ENCODE data around the gene APOH. TPM values are rescaled to one million over a fixed set of nuclear protein-coding genes. Genes with fewer than 3 reads are reported as not detected.
A peak's percentile ranks its signal among the peaks of the same experiment; 100 is the strongest.

The APOH gene
- total RNA-seq, 1 donor from 2014 or later, result not detected

GRCh38 chr17:66272811-66273585 lies 43.8 kb upstream of the APOH start:
- Mint-ChIP-seq H3K27ac (ENCODE audit: unreplicated experiment) (peak overlapping the region; percentile 75), H3K4me3 (ENCODE audit: unreplicated experiment) (no peak overlapping the region), H3K27me3 (ENCODE audit: unreplicated experiment) (no peaks in the 10 kb centered on the region), H3K9me3 (ENCODE audit: unreplicated experiment) (peaks cover 6% of the 10 kb centered on the region), H3K4me1 (ENCODE audit: unreplicated experiment) (peaks cover 51% of the 10 kb centered on the region), H3K36me3 (ENCODE audit: unreplicated experiment) (no peaks in the 10 kb centered on the region)
- TF ChIP-seq CTCF (IDR thresholded peaks at IDR 0.05), result no peak
- no peak for DNase-seq (ENCODE audit: extremely low spot score, unreplicated experiment)

- H3K9me3 Mint-ChIP-seq (ENCODE audit: unreplicated experiment), result peaks cover 6% of the 10 kb centered on the region
- no peak for DNase-seq (ENCODE audit: extremely low spot score, unreplicated experiment)
- peaks cover 42% of the 10 kb centered on the region for H3K4me1 Mint-ChIP-seq (ENCODE audit: unreplicated experiment)
- H3K36me3 Mint-ChIP-seq (ENCODE audit: unreplicated experiment), result no peaks in the 10 kb centered on the region
- H3K4me3 Mint-ChIP-seq (ENCODE audit: unreplicated experiment), result no peak overlapping the region
- no peaks in the 10 kb centered on the region for H3K27me3 Mint-ChIP-seq (ENCODE audit: unreplicated experiment)
- no peak overlapping the region for H3K27ac Mint-ChIP-seq (ENCODE audit: unreplicated experiment)
- no peak for TF ChIP-seq CTCF (IDR thresholded peaks at IDR 0.05)
These were observed 42.3 kb upstream of the APOH start for GRCh38 chr17:66271512-66271911.

- H3K36me3 Mint-ChIP-seq (ENCODE audit: unreplicated experiment), result no peaks in the 10 kb centered on the region
- TF ChIP-seq CTCF (IDR thresholded peaks at IDR 0.05), result no peak
- peaks cover 30% of the 10 kb centered on the region for H3K4me1 Mint-ChIP-seq (ENCODE audit: unreplicated experiment)
- H3K4me3 Mint-ChIP-seq (ENCODE audit: unreplicated experiment), result no peak overlapping the region
- no peaks in the 10 kb centered on the region for H3K27me3 Mint-ChIP-seq (ENCODE audit: unreplicated experiment)
- DNase-seq (ENCODE audit: extremely low spot score, unreplicated experiment), result no peak
- H3K27ac Mint-ChIP-seq (ENCODE audit: unreplicated experiment), result no peak overlapping the region
- peaks cover 6% of the 10 kb centered on the region for H3K9me3 Mint-ChIP-seq (ENCODE audit: unreplicated experiment)
These were observed 40.9 kb upstream of the APOH start for GRCh38 chr17:66270106-66270505.

- Mint-ChIP-seq H3K9me3 (ENCODE audit: unreplicated experiment) (peaks cover 6% of the 10 kb centered on the region), H3K36me3 (ENCODE audit: unreplicated experiment) (no peaks in the 10 kb centered on the region), H3K27me3 (ENCODE audit: unreplicated experiment) (no peaks in the 10 kb centered on the region), H3K27ac (ENCODE audit: unreplicated experiment) (peak overlapping the region; percentile 54), H3K4me1 (ENCODE audit: unreplicated experiment) (peaks cover 23% of the 10 kb centered on the region), H3K4me3 (ENCODE audit: unreplicated experiment) (no peak overlapping the region)
- no peak for TF ChIP-seq CTCF (IDR thresholded peaks at IDR 0.05)
- no peak for DNase-seq (ENCODE audit: extremely low spot score, unreplicated experiment)
These were observed 39.2 kb upstream of the APOH start for GRCh38 chr17:66268247-66268927.

- Mint-ChIP-seq H3K4me1 (ENCODE audit: unreplicated experiment) (peaks cover 10% of the 10 kb centered on the region), H3K4me3 (ENCODE audit: unreplicated experiment) (no peak overlapping the region), H3K27ac (ENCODE audit: unreplicated experiment) (no peak overlapping the region), H3K36me3 (ENCODE audit: unreplicated experiment) (no peaks in the 10 kb centered on the region), H3K9me3 (ENCODE audit: unreplicated experiment) (no peaks in the 10 kb centered on the region), H3K27me3 (ENCODE audit: unreplicated experiment) (no peaks in the 10 kb centered on the region)
- TF ChIP-seq CTCF (IDR thresholded peaks at IDR 0.05), result no peak
- DNase-seq (ENCODE audit: extremely low spot score, unreplicated experiment), result no peak
These were observed 35.5 kb upstream of the APOH start for GRCh38 chr17:66264696-66265095.

All from osteocyte (in vitro differentiated cells).